Loucy (cell line): ENCODE results near the gene ASB11.

Experiments
- EZH2phosphoT487 ChIP-seq: fragments of 200-600 bp; IDR thresholded peaks from 2 replicates; pipeline ENCODE4 v1.6.1; 2018; ENCODE audit warnings: antibody characterized with exemption, mild to moderate bottlenecking, moderate library complexity, borderline replicate concordance
- TF ChIP-seq, protein P1 (sequence below): fragments of 200-600 bp; sonication (generic); conservative IDR thresholded peaks from 2 replicates; pipeline ENCODE4 v1.5.1; 2014; ENCODE audit warnings: mild to moderate bottlenecking, antibody characterized with exemption, low read length

DNA sequence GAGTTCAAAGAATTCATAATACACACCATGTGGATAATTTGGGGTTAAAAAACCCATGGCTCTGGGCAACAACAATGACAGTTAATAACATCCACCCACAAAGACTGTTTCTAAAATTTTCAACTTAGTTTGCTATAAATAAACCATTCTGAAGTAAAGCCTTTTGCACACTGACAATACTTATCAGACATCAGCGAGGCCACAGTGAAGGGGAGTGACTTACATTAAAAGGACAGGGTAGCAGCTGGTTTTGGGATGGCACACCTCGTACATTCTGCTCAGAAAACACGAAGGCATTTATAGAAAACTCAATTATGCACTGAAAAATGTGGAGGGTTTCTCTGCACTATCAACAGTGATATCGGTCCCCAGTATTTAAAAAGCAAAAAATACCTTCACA lies 4.9 kb upstream of the ASB11 start:
- TF ChIP-seq, protein P1, sequence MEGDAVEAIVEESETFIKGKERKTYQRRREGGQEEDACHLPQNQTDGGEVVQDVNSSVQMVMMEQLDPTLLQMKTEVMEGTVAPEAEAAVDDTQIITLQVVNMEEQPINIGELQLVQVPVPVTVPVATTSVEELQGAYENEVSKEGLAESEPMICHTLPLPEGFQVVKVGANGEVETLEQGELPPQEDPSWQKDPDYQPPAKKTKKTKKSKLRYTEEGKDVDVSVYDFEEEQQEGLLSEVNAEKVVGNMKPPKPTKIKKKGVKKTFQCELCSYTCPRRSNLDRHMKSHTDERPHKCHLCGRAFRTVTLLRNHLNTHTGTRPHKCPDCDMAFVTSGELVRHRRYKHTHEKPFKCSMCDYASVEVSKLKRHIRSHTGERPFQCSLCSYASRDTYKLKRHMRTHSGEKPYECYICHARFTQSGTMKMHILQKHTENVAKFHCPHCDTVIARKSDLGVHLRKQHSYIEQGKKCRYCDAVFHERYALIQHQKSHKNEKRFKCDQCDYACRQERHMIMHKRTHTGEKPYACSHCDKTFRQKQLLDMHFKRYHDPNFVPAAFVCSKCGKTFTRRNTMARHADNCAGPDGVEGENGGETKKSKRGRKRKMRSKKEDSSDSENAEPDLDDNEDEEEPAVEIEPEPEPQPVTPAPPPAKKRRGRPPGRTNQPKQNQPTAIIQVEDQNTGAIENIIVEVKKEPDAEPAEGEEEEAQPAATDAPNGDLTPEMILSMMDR, result no peak
- TF ChIP-seq EZH2phosphoT487, result no peak
